ENCODE measurements around the gene HNRNPM.

HNRNPM gene

GRCh38 chr19:8459520-8460270 lies 14.9 kb downstream of the HNRNPM start:
- DNase-seq (ENCODE audit: low read depth), result peak; percentile 51

GRCh38 chr19:8460516-8461298 lies 15.9 kb downstream of the HNRNPM start:
- no peak for DNase-seq (ENCODE audit: low read depth)

GRCh38 chr19:8461376-8461775 lies 16.6 kb downstream of the HNRNPM start:
- DNase-seq (ENCODE audit: low read depth), result no peak

GRCh38 chr19:8461891-8462290 lies 17.1 kb downstream of the HNRNPM start:
- no peak for DNase-seq (ENCODE audit: low read depth)

- DNase-seq (ENCODE audit: low read depth), result no peak
Measured at GRCh38 chr19:8462571-8462970, 17.8 kb downstream of the HNRNPM start.

GRCh38 chr19:8463365-8463764 lies 18.6 kb downstream of the HNRNPM start:
- DNase-seq (ENCODE audit: low read depth), result no peak

- DNase-seq (ENCODE audit: low read depth), result no peak
Measured at GRCh38 chr19:8466018-8466417, 21.2 kb downstream of the HNRNPM start.

GRCh38 chr19:8468124-8468523 lies 23.3 kb downstream of the HNRNPM start:
- DNase-seq (ENCODE audit: low read depth), result no peak

- DNase-seq (ENCODE audit: low read depth), result no peak
Measured at GRCh38 chr19:8468761-8469373, 24.1 kb downstream of the HNRNPM start.

- no peak for DNase-seq (ENCODE audit: low read depth)
Measured at GRCh38 chr19:8469613-8470368, 25.0 kb downstream of the HNRNPM start.

- DNase-seq (ENCODE audit: low read depth), result no peak
Measured at GRCh38 chr19:8473648-8474476, 29.1 kb downstream of the HNRNPM start.

- DNase-seq (ENCODE audit: low read depth), result no peak
Measured at GRCh38 chr19:8475005-8475404, 30.2 kb downstream of the HNRNPM start.

- DNase-seq (ENCODE audit: low read depth), result no peak
Measured at GRCh38 chr19:8476524-8476923, 31.7 kb downstream of the HNRNPM start.

- DNase-seq (ENCODE audit: low read depth), result no peak
Measured at GRCh38 chr19:8477889-8478288, 33.1 kb downstream of the HNRNPM start.

GRCh38 chr19:8478598-8478997 lies 33.8 kb downstream of the HNRNPM start:
- no peak for DNase-seq (ENCODE audit: low read depth)

GRCh38 chr19:8481201-8481600 lies 36.4 kb downstream of the HNRNPM start:
- DNase-seq (ENCODE audit: low read depth), result no peak

GRCh38 chr19:8481616-8482015 lies 36.8 kb downstream of the HNRNPM start:
- DNase-seq (ENCODE audit: low read depth), result no peak

GRCh38 chr19:8482696-8483095 lies 37.9 kb downstream of the HNRNPM start:
- DNase-seq (ENCODE audit: low read depth), result no peak

GRCh38 chr19:8483165-8483564 lies 38.4 kb downstream of the HNRNPM start:
- DNase-seq (ENCODE audit: low read depth), result no peak

- DNase-seq (ENCODE audit: low read depth), result no peak
Measured at GRCh38 chr19:8484331-8484894, 39.6 kb downstream of the HNRNPM start.

All from stromal cell of bone marrow (primary cell).